HEK293 (cell line): ENCODE measurements around the gene OLFM2.
A peak's percentile ranks its signal among the peaks of the same experiment; 100 is the strongest.

Experiments
- CTCF ChIA-PET: fragments of 350-600 bp; formaldehyde crosslinking; extraction: SDS; loops from one replicate; lab custom pipeline; 2021; ENCODE audit warnings: antibody characterized with exemption; lab: Yijun Ruan, JAX
- POLR2A ChIA-PET: fragments of 300-600 bp; formaldehyde crosslinking; extraction: SDS; loops from one replicate; lab custom pipeline; 2020; ENCODE audit warnings: antibody characterized with exemption, inconsistent platforms; lab: Yijun Ruan, JAX
- H3K27ac ChIP-seq: fragments of 200-500 bp; sonication (Bioruptor generic); 2 replicates; pipeline ENCODE4 v1.5.1; 2014; ENCODE audit warnings: low read depth, low read length, control low read depth, inconsistent platforms; ENCODE audit errors: extremely low read depth
- H3K36me3 ChIP-seq, 2 experiments: fragments of 200-500 bp in 1 of 2; sonication (Bioruptor generic) in 1 of 2; 1 replicate in 1 of 2; 2 replicates in 1 of 2; pipeline ENCODE4 v1.5.1; 2014 to 2017; ENCODE audit warnings: inconsistent platforms in 2 of 2, low read length in 2 of 2; ENCODE audit not compliant: control insufficient read depth in 2 of 2, insufficient read depth in 1 of 2
- H3K4me1 ChIP-seq: fragments of 200-500 bp; sonication (Bioruptor generic); 2 replicates; pipeline ENCODE4 v1.5.1; 2014; ENCODE audit warnings: mild to moderate bottlenecking, low read length, inconsistent platforms; ENCODE audit not compliant: control insufficient read depth, insufficient read depth
- H3K4me3 ChIP-seq: 2 replicates; pipeline ENCODE4 v1.5.1; 2011; ENCODE audit warnings: low read depth, mild to moderate bottlenecking, control low read depth, low read length, moderate library complexity
- H3K9me3 ChIP-seq: fragments of 200-500 bp; sonication (Bioruptor generic); 2 replicates; pipeline ENCODE4 v1.5.1; 2014; ENCODE audit warnings: low read depth, low read length, inconsistent platforms; ENCODE audit not compliant: control insufficient read depth, insufficient read depth
- BCL11A ChIP-seq: fragments of 450-650 bp; formaldehyde crosslinking; IDR thresholded peaks from 2 replicates; pipeline ENCODE4 v1.5.1; 2016; ENCODE audit warnings: low read depth, missing biosample characterization, missing genetic modification characterization
- CTCF ChIP-seq: fragments of 450-650 bp; formaldehyde crosslinking; IDR thresholded peaks from 2 replicates; pipeline ENCODE4 v1.5.1; 2016; ENCODE audit warnings: missing biosample characterization, missing genetic modification characterization
- HOXA7 ChIP-seq: sonication (generic); formaldehyde crosslinking; IDR thresholded peaks from 2 replicates; pipeline ENCODE4 v1.8.1; 2022; ENCODE audit warnings: missing genetic modification reagents, borderline replicate concordance
- KLF9 ChIP-seq: fragments of 450-650 bp; formaldehyde crosslinking; IDR thresholded peaks from 2 replicates; pipeline ENCODE4 v1.5.1; 2016; ENCODE audit warnings: missing biosample characterization, missing genetic modification characterization, low read depth
- MEIS1 ChIP-seq: sonication (generic); formaldehyde crosslinking; IDR thresholded peaks from 2 replicates; pipeline ENCODE4 v1.8.1; 2022; ENCODE audit warnings: missing genetic modification reagents, mild to moderate bottlenecking, borderline replicate concordance
- PRDM1 ChIP-seq: fragments of 450-650 bp; formaldehyde crosslinking; IDR thresholded peaks from 2 replicates; pipeline ENCODE4; 2016; ENCODE audit warnings: missing biosample characterization, missing genetic modification characterization
- PRDM2 ChIP-seq: fragments of 450-650 bp; formaldehyde crosslinking; IDR thresholded peaks from 2 replicates; pipeline ENCODE4 v1.5.1; 2016; ENCODE audit warnings: missing biosample characterization, missing genetic modification characterization, borderline replicate concordance
- ZBTB20 ChIP-seq: fragments of 450-650 bp; formaldehyde crosslinking; IDR thresholded peaks from 2 replicates; pipeline ENCODE4 v1.5.1; 2016; ENCODE audit warnings: missing biosample characterization, missing genetic modification characterization
- ZFHX2 ChIP-seq: fragments of 450-650 bp; formaldehyde crosslinking; conservative IDR thresholded peaks from 2 replicates; pipeline ENCODE4 v1.5.1; 2016; ENCODE audit warnings: missing biosample characterization, missing genetic modification characterization
- ZFP69B ChIP-seq: fragments of 450-650 bp; formaldehyde crosslinking; IDR thresholded peaks from 2 replicates; pipeline ENCODE4 v1.5.1; 2016; ENCODE audit warnings: missing biosample characterization, missing genetic modification characterization
- ZNF112 ChIP-seq: fragments of 450-650 bp; formaldehyde crosslinking; IDR thresholded peaks from 2 replicates; pipeline ENCODE4 v1.5.0; 2017; ENCODE audit warnings: missing biosample characterization, missing genetic modification characterization
- ZNF155 ChIP-seq: fragments of 450-650 bp; formaldehyde crosslinking; IDR thresholded peaks from 2 replicates; pipeline ENCODE4 v1.5.1; 2016; ENCODE audit warnings: missing biosample characterization, missing genetic modification characterization
- ZNF16 ChIP-seq: fragments of 450-650 bp; formaldehyde crosslinking; IDR thresholded peaks from 2 replicates; pipeline ENCODE4 v1.5.1; 2016; ENCODE audit warnings: low read depth, missing biosample characterization, missing genetic modification characterization
- ZNF221 ChIP-seq: fragments of 450-650 bp; formaldehyde crosslinking; IDR thresholded peaks from 2 replicates; pipeline ENCODE4 v1.5.1; 2017; ENCODE audit warnings: missing biosample characterization, missing genetic modification characterization, borderline replicate concordance
- ZNF248 ChIP-seq: fragments of 450-650 bp; formaldehyde crosslinking; IDR thresholded peaks from 2 replicates; pipeline ENCODE4 v1.5.1; 2017; ENCODE audit warnings: missing biosample characterization, missing genetic modification characterization
- ZNF335 ChIP-seq: fragments of 450-650 bp; formaldehyde crosslinking; conservative IDR thresholded peaks from 2 replicates; pipeline ENCODE4 v1.5.1; 2016; ENCODE audit warnings: missing biosample characterization, missing genetic modification characterization
- ZNF501 ChIP-seq: fragments of 450-650 bp; formaldehyde crosslinking; IDR thresholded peaks from 2 replicates; pipeline ENCODE4 v1.5.1; 2016; ENCODE audit warnings: missing biosample characterization, missing genetic modification characterization
- ZNF513 ChIP-seq: fragments of 450-650 bp; IDR thresholded peaks from 2 replicates; pipeline ENCODE4 v1.5.1; 2018; ENCODE audit warnings: missing biosample characterization, missing genetic modification characterization
- ZNF555 ChIP-seq: fragments of 450-650 bp; formaldehyde crosslinking; conservative IDR thresholded peaks from 2 replicates; pipeline ENCODE4 v1.5.1; 2017; ENCODE audit warnings: missing biosample characterization, mild to moderate bottlenecking, missing genetic modification characterization, inconsistent platforms
- ZNF560 ChIP-seq: fragments of 450-650 bp; formaldehyde crosslinking; IDR thresholded peaks from 2 replicates; pipeline ENCODE4 v1.5.1; 2017; ENCODE audit warnings: missing biosample characterization, missing genetic modification characterization, borderline replicate concordance
- ZNF580 ChIP-seq: fragments of 450-650 bp; formaldehyde crosslinking; IDR thresholded peaks from 2 replicates; pipeline ENCODE4 v1.5.1; 2016; ENCODE audit warnings: missing biosample characterization, missing genetic modification characterization
- ZNF76 ChIP-seq: fragments of 450-650 bp; formaldehyde crosslinking; IDR thresholded peaks from 2 replicates; pipeline ENCODE4; 2016; ENCODE audit warnings: low read depth, missing biosample characterization, missing genetic modification characterization, borderline replicate concordance
- ZNF843 ChIP-seq: fragments of 450-650 bp; formaldehyde crosslinking; IDR thresholded peaks from 2 replicates; pipeline ENCODE4 v1.5.1; 2016; ENCODE audit warnings: missing biosample characterization, missing genetic modification characterization
- ZSCAN23 ChIP-seq: fragments of 450-650 bp; formaldehyde crosslinking; IDR thresholded peaks from 2 replicates; pipeline ENCODE4 v1.5.1; 2016; ENCODE audit warnings: missing biosample characterization, missing genetic modification characterization
- ZSCAN5A ChIP-seq: fragments of 450-650 bp; formaldehyde crosslinking; IDR thresholded peaks from 2 replicates; pipeline ENCODE4 v1.5.1; 2016; ENCODE audit warnings: missing biosample characterization, missing genetic modification characterization
- ZXDB ChIP-seq: fragments of 450-650 bp; formaldehyde crosslinking; IDR thresholded peaks from 2 replicates; pipeline ENCODE4 v1.5.1; 2016; ENCODE audit warnings: missing biosample characterization, missing genetic modification characterization
- TF ChIP-seq, protein P1 (sequence below): fragments of 450-650 bp; formaldehyde crosslinking; IDR thresholded peaks from 2 replicates; pipeline ENCODE4; 2016; ENCODE audit warnings: missing biosample characterization, missing genetic modification characterization

Gene OLFM2

DNA sequence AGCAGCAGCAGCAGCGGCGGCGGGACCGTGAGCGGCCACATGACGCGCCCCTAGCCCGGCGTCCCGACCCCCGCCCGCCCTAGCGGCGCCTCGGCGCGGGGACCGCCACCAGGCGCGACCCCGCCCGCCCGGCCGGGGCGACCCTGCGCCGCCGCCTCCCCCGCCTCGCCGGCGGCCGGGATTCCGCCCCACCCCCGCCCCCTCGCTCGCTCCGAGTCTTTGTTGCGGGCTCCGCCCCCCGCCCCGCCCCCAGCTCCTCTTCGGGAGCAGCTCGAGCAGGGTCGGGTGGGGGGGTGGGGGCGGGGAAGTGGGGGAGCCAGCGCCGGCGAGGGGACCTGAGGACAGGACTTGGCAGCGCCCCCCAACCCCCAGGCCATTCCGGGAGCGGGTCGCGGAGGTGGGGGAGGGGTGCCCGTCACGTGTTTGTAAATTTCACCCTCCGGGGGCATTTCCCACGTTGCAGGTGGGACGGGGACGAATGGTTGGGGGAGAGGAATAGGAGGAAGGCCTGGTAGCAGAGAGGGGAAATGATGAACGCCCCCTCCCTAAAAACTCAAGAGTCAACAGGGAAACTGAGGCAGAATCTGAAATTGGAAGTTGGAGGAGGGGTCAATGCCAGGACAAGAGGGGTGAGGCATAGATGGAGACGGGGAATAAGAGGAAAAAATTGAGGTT, at the start of gene OLFM2:
TSS of gene OLFM2 (minus strand) at position 190 of the 675 bp plus-strand sequence. CDS start at position 41, 149 bp downstream.
- Histone ChIP-seq H3K27ac (no peak within 1 kb of the TSS), H3K9me3 (no peaks in the 10 kb centered on the region), H3K36me3 (no peaks in the 10 kb centered on the region), H3K4me3 (peak within 1 kb of the TSS; percentile 37), H3K4me1 (peaks cover 6% of the 10 kb centered on the region; the same call in 1 of the 2 replicates)
- POLR2A ChIA-PET: no interaction called here
- CTCF ChIA-PET: interaction anchor here (1.9 kb wide), 1 partner anchor 64 kb away, joined by 5 read pairs; no protein-coding TSS in a partner anchor
- no peak for TF ChIP-seq ZNF555 (tag by site-specific recombination)
- no peak for TF ChIP-seq CTCF (tag by site-specific recombination)
- no peak for TF ChIP-seq PRDM2 (tag by site-specific recombination)
- TF ChIP-seq ZXDB: no peak
- TF ChIP-seq ZNF580 (tag by site-specific recombination): no peak
- no peak for TF ChIP-seq ZBTB20 (tag by site-specific recombination)
- no peak for TF ChIP-seq ZNF513
- TF ChIP-seq MEIS1 (CRISPR knock-in tag): no peak
- TF ChIP-seq ZSCAN23 (tag by site-specific recombination): no peak
- no peak for TF ChIP-seq HOXA7 (CRISPR knock-in tag)
- TF ChIP-seq ZNF248 (tag by site-specific recombination): no peak
- peak; percentile 53 for TF ChIP-seq ZFHX2 (tag by site-specific recombination)
- no peak for TF ChIP-seq ZNF221 (tag by site-specific recombination)
- TF ChIP-seq, protein P1, sequence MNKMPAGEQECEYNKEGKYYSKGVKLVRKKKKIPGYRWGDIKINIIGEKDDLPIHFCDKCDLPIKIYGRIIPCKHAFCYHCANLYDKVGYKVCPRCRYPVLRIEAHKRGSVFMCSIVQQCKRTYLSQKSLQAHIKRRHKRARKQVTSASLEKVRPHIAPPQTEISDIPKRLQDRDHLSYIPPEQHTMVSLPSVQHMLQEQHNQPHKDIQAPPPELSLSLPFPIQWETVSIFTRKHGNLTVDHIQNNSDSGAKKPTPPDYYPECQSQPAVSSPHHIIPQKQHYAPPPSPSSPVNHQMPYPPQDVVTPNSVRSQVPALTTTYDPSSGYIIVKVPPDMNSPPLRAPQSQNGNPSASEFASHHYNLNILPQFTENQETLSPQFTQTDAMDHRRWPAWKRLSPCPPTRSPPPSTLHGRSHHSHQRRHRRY: no peak
- TF ChIP-seq ZNF155 (tag by site-specific recombination): no peak
- no peak for TF ChIP-seq ZSCAN5A (tag by site-specific recombination)
- TF ChIP-seq ZNF843 (tag by site-specific recombination): no peak
- no peak for TF ChIP-seq ZFP69B (tag by site-specific recombination)
- TF ChIP-seq ZNF16 (tag by site-specific recombination): no peak
- TF ChIP-seq ZNF112 (tag by site-specific recombination): no peak
- no peak for TF ChIP-seq ZNF560 (tag by site-specific recombination)
- no peak for TF ChIP-seq PRDM1 (tag by site-specific recombination)
- TF ChIP-seq ZNF501: no peak
- TF ChIP-seq KLF9 (tag by site-specific recombination): no peak
- no peak for TF ChIP-seq ZNF335 (tag by site-specific recombination)
- no peak for TF ChIP-seq BCL11A
- TF ChIP-seq ZNF76 (tag by site-specific recombination): no peak
